NCI-H460 (cell line): ENCODE results near the gene POTEC. TPM values are rescaled to one million over a fixed set of nuclear protein-coding genes. Genes with fewer than 3 reads are reported as not detected.

Source experiments
- small RNA-seq, 2 experiments: library from RNA; depleted of rRNA; stranded (forward); fragments of <200 nt; gene quantifications; one replicate each; pipeline ENCODE3, GENCODE V24; 2014
- total RNA-seq: library from RNA; depleted of rRNA; stranded (reverse); fragments of >200 nt; shearing (Covaris generic); gene quantifications from 2 replicates; pipeline ENCODE4 v1.2.3, GENCODE V29; 2014; rRNA removed

Gene POTEC
- total RNA-seq, 1 experiment from 2014 or later = not detected

Small RNAs within 50 kb of the gene (small RNA-seq; reads per million reads assigned to genes)
- 0 reads per million in 2 experiments for gene RNU6-1021P

Other genes with a start within 250 kb of the POTEC start
- not detected in 2 replicates for gene ANKRD30B, start 204.6 kb upstream of the POTEC start, total RNA-seq